Activated T-cell treated with anti-CD3 and anti-CD28 coated beads for 1 hour (primary cell): ENCODE results near the gene PLAAT4.
A peak's percentile ranks its signal among the peaks of the same experiment; 100 is the strongest.
"Not testable (repeated sequence)": the region's sequence is repeated elsewhere in the genome, so short reads cannot be mapped to it uniquely, and the experiment has no call there.

Source experiments
- DNase-seq: peaks from one replicate; pipeline ENCODE4 v3.0.0-alpha.2; 2020; ENCODE audit warnings: low read depth

PLAAT4 gene

DNA sequence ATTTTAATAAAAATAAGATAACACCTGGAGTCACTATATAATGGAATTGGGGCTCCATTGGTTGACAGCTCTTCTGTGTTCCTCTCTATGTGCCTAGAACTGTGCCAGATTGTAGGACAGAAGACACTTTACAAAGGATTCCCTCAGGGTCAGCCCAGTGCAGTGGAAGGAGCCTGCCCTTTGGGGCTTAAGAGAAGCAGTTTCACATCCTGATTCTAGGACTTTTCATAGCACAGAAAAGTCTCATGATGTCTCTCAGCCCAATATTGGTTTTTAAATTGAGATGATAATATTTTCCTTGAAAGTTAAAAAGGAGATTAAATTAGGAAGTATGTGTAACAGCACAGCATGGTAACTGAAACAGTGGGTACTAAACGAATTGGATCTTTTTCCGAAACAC lies 7.1 kb downstream of the PLAAT4 start:
- DNase-seq: no peak

GRCh38 chr11:63547061-63547460 lies 10.5 kb downstream of the PLAAT4 start:
- no peak for DNase-seq

- DNase-seq: no peak
Measured at GRCh38 chr11:63548178-63548577, 11.6 kb downstream of the PLAAT4 start.

DNA sequence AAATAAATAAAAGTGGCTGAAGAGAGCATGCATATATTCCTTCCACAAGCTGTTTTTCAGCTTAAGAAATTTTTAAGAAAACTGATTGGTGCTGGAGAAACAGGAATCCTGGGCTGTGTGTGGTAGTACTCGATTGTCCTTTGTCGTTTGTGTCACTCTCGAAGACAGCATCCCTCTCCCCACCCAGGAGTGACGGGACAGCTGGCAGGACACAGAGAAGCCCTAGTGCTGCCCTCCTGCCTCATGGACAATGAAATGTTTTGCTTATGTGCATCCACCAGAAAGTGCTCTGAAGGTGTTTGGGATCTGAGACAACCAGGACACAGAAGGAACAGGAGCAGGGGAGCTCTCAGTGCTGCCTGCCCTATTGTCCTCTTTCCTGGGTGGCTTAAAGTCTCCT lies 12.8 kb downstream of the PLAAT4 start:
- DNase-seq: no peak

DNA sequence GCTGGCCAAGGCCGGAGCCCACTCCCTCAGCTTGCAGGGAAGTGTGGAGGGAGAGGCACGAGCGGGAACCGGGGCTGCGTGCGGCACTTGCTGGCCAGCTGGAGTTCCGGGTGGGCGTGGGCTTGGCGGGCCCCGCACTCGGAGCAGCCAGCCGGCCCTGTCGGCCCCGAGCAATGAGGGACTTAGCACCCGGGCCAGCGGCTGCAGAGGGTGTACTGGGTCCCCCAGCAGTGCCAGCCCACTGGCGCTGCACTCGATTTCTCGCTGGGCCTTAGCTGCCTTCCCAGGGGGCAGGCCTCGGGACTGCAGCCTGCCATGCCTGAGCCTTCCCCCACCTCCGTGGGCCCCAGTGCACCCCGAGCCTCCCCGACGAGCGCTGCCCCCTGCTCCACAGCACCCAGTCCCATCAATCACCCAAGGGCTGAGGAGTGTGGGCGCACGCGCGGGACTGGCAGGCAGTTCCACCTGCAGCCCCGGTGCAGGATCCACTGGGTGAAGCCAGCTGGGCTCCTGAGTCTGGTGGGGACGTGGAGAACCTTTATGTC lies 13.6 kb downstream of the PLAAT4 start:
- DNase-seq: not testable (repeated sequence)

GRCh38 chr11:63551091-63551888 lies 14.7 kb downstream of the PLAAT4 start:
- no peak for DNase-seq

- DNase-seq: no peak
Measured at GRCh38 chr11:63551889-63552266, 15.3 kb downstream of the PLAAT4 start.

DNA sequence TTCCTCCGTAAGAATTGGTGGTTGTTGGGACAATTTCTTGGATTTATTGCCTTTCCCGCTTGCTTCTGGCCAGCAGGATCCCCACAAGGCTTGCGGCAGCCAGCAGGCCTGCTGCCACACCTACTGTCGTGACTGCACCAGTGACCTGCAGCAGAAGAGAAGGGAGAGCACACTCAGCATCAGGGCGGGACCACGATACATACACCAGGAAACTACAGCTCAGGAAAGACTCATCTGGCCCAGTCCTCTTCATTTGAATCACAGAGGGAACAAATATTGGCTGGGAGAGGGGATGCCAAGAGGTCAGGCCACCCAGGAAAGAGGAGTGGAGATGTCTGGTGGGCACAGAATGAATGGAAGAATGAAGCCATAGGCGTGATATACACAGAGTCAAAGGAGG lies 16.3 kb downstream of the PLAAT4 start:
- DNase-seq: no peak

DNA sequence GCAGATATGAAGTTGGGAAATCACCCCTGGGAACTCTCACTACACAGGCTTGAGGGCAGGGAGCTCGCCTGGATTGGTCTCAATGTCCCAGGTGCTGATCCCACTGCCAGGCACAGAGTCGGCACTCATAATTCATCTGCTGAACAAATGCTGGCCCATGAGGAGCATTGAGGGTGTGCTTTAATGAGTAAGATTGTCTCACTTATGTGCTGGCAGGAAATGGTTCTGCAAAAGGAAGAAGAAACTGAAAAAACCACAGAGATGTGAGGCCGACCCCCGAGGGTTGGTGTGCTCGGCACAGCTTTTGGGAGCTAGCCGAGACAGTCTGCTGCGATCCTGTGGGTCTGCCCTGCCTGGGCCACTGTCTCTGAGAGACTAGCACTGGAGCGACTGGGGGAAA lies 17.2 kb downstream of the PLAAT4 start:
- DNase-seq: no peak

- no peak for DNase-seq
Measured at GRCh38 chr11:63554877-63555223, 18.2 kb downstream of the PLAAT4 start.

DNA sequence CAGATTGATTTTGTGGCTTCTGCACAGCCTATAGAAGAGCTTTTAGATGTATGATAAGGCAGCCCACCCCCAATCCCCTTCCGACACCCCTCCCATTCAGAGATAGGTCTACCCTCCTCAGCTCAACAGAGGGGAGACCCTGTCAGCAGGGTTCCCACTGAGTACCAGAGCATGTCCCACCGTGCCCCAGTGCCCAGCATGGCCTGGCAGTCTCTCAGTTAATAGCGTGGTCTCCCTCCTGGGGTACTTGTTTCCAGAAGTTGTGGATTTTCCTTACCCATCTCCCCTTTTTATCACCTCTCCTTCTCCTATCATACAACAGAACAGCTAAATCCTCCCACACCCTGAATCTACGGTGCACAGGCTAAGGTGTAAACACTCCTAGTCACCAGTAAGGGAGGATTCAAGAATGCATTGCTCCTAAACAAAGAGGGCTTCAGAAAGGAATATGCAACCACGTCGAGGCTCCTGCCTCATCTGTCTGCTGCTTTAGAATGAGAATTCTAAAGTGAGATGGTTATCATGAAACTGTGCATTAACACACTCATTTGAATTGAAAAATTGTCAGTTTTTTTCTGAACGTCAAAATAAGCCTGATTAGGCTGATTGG lies 19.9 kb downstream of the PLAAT4 start:
- DNase-seq: no peak

DNA sequence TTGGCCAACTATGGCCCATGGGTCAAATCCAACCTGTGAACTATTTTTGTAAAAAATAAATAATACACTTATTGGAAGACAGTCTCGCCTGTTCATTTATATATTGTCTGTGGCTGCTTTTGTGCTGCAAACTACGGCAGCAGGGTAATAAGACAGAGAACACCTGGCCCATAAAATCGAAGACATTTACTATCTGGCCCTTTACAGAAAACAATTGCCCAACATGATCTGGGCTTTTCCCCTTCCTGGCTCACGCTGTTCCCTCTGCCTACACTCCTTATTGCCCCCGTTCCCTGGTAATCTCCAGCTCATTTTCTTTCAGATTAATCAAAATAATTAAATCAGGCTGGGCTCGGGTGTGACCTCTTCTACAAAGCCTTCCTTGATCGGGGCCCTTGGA lies 21.0 kb downstream of the PLAAT4 start:
- no peak for DNase-seq

- no peak for DNase-seq
Measured at GRCh38 chr11:63558459-63559157, 22.0 kb downstream of the PLAAT4 start.

- DNase-seq: no peak
Measured at GRCh38 chr11:63560506-63561180, 24.0 kb downstream of the PLAAT4 start.

DNA sequence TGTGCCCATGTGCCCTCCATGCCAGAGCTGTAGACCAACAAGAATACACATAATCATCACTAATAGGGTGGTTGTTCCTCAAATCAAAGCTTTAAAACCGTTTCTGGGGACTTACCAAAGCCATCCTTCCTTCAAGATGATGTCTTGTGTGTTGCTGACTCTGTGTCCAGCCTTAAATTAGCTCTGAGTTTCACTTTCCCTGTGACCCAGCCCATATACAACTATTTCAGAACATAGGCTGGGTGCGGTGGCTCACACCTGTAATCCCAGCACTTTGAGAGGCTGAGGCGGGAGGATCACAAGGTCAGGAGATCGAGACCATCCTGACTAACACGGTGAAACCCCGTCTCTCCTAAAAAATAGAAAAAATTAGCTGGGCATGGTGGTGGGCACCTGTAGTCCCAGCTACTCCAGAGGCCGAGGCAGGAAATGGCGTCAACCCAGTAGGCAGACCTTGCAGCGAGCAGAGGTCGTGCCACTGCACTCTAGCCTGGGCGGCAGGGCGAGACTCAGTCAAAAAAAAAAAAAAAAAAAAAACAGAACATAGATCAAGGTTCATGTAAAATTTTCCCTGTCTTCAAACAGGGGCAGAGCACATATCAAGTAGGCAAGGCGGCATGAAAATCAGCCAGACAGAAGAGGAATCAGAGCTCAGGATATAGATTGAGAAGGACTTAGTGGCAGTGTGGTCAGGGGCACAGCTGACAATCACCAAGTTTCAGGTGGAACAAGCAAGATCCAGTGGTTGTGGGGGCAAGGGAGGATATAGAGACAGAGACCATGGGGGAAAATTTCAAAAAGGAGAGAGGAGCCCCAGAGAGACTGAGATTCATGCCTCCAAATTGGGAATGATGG lies 26.8 kb downstream of the PLAAT4 start, which contains the start of gene PLAAT2:
PLAAT2 (minus strand) TSS at position 179 of the 855 bp plus-strand sequence; CDS start at position 124, 55 bp downstream.
- DNase-seq: no peak

DNA sequence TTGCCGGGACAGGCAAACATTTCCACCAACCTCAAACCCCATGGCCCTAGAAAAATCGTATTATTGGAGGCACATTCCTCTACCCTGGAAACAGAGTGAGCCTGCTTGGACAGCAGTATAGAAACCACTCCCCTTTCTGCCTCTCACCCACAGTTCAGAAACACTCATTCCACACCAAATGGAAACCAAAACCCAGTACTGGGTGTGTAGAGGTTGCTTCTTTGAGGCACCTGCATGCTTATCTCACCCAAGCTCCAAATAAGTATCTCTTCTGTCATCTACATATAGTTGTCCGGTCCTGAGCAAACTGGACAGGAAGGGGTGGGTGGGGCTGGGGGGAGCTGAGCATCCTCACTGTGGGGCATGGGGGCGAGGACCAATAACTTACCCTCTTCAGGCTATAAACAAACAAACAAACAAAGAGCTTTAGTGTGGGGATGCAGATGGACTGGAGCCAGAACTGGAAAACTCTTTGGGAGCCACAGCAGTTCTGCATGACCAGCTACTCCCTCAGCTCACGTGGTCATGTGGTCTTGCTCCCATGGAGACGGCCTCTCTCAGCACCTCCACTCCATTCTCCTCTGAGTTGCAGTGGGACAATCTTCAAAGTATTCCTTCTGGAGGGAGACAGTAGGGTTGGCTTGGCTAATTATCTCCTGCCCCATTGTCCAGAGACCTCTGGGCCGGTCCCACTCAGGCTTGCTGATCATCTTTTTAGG lies 27.6 kb downstream of the PLAAT4 start:
- no peak for DNase-seq

- no peak for DNase-seq
Measured at GRCh38 chr11:63564784-63565350, 28.3 kb downstream of the PLAAT4 start.

GRCh38 chr11:63567044-63567840 lies 30.6 kb downstream of the PLAAT4 start:
- peak; percentile 39 for DNase-seq

DNA sequence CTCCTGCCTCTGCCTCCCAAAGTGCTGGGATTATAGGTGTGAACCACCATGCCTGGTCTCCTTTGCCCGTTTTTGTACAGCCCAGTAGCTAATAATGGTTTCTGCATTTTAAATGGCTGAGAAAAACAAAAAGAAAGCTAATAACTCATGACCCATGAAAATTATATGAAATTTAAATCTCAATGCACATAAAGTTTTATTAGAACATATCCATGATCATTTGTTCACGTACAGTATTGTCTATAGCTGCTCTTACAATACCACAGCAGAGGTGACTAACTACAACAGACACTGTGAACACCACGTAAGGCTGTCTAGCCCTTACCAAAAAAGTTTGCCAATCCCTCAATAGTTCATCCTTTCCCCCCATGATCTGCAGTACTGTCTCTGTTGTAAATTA lies 33.0 kb downstream of the PLAAT4 start:
- DNase-seq: no peak
